ENCODE measurements around the gene EEFSEC.

DNA sequence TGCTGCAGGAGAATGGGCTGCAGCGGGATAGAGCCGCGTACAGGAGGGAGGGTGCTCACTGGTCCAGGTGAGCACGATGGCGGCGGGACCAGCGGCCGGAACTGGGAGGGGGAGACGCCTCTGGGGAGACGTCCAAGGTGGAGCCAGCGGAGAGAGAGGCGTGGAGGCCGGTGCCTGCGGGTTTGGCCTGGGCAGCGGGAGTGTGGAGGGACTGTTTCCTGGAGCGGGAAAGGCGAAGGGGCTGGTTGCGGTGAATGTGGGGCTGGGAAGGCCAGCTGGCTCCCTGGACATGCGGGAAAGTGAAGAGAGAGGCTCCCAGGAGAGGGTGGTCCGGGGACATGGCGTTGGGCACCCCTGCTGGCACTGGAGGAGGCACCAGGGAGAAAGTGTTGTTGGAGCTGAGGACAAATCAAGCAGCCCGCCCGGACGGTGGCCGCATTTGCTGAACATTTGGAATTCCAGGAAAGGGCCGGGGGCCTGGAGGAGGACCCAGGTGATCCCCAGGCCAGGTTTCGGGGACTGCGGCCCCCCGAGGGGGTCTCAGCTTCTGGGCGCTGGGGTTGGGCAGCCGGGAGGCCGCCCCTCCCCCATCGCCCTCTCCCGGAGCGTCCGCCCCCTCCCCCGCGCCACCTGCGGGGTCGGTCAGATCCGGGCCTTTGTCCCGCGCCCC is 279.2 kb downstream of the EEFSEC start:
- TF ChIP-seq, protein P1, sequence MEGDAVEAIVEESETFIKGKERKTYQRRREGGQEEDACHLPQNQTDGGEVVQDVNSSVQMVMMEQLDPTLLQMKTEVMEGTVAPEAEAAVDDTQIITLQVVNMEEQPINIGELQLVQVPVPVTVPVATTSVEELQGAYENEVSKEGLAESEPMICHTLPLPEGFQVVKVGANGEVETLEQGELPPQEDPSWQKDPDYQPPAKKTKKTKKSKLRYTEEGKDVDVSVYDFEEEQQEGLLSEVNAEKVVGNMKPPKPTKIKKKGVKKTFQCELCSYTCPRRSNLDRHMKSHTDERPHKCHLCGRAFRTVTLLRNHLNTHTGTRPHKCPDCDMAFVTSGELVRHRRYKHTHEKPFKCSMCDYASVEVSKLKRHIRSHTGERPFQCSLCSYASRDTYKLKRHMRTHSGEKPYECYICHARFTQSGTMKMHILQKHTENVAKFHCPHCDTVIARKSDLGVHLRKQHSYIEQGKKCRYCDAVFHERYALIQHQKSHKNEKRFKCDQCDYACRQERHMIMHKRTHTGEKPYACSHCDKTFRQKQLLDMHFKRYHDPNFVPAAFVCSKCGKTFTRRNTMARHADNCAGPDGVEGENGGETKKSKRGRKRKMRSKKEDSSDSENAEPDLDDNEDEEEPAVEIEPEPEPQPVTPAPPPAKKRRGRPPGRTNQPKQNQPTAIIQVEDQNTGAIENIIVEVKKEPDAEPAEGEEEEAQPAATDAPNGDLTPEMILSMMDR (IDR thresholded peaks at IDR 0.05; ENCODE audit: insufficient read depth, low read length) = no peak
- TF ChIP-seq SPI1 (IDR thresholded peaks at IDR 0.05; ENCODE audit: borderline replicate concordance, low read depth) = no peak
- no peak for TF ChIP-seq POLR2AphosphoS5 (IDR thresholded peaks at IDR 0.05; ENCODE audit: low read depth)
- TF ChIP-seq, protein P2, sequence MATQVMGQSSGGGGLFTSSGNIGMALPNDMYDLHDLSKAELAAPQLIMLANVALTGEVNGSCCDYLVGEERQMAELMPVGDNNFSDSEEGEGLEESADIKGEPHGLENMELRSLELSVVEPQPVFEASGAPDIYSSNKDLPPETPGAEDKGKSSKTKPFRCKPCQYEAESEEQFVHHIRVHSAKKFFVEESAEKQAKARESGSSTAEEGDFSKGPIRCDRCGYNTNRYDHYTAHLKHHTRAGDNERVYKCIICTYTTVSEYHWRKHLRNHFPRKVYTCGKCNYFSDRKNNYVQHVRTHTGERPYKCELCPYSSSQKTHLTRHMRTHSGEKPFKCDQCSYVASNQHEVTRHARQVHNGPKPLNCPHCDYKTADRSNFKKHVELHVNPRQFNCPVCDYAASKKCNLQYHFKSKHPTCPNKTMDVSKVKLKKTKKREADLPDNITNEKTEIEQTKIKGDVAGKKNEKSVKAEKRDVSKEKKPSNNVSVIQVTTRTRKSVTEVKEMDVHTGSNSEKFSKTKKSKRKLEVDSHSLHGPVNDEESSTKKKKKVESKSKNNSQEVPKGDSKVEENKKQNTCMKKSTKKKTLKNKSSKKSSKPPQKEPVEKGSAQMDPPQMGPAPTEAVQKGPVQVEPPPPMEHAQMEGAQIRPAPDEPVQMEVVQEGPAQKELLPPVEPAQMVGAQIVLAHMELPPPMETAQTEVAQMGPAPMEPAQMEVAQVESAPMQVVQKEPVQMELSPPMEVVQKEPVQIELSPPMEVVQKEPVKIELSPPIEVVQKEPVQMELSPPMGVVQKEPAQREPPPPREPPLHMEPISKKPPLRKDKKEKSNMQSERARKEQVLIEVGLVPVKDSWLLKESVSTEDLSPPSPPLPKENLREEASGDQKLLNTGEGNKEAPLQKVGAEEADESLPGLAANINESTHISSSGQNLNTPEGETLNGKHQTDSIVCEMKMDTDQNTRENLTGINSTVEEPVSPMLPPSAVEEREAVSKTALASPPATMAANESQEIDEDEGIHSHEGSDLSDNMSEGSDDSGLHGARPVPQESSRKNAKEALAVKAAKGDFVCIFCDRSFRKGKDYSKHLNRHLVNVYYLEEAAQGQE (IDR thresholded peaks at IDR 0.05; ENCODE audit: insufficient replicate concordance, low read depth) = no peak

All from HL-60 (cell line).